HG02798 (cell line): Measurements from ENCODE around the gene STRBP.
"Not testable (repeated sequence)": the region's sequence is repeated elsewhere in the genome, so short reads cannot be mapped to it uniquely, and the experiment has no call there.

Experiments
- ATAC-seq: cut with Tn5 transposase; IDR thresholded peaks from one replicate; pipeline ENCODE4 v1.9.1; 2021; ENCODE audit warnings: mild to moderate bottlenecking; ENCODE audit not compliant: unreplicated experiment, poor library complexity

The STRBP gene

DNA sequence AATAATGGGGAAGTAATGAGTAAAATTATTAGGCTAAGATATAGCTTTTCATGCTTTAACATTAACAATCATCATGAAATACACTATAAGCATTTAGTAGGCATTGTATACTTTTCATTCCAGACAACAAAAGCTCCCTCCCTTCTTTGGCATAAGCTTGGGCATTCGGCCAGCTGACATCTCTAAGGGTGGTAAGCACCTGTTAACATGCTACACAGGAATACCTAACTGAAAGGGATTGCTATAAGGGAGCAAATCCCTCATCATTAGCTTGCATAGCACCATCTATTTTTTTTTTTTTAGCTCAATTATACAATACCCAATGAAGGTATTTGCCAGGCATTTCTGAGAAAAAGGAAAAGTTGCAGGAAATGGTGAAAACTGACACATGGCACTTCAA, 16.6 kb downstream of the STRBP start:
- ATAC-seq: no peak

DNA sequence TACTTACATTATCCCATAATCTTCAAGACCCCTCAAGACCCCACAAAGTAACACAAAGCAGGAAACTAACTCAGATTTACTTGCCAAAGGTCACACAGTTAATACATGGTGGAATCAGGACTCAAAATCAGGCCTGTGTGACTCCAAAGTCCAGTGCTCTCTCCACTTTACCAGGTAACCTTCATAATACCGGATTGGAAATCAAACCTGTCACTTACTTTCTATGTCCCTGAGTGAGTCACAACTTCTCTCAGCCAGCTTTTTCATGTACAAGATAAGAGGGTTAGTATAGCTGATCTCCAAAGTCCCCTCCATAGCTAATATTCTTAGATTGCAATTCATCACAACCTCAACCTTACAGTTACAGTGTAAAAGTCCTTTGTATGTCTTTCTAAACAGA, 17.1 kb downstream of the STRBP start:
- no peak for ATAC-seq

DNA sequence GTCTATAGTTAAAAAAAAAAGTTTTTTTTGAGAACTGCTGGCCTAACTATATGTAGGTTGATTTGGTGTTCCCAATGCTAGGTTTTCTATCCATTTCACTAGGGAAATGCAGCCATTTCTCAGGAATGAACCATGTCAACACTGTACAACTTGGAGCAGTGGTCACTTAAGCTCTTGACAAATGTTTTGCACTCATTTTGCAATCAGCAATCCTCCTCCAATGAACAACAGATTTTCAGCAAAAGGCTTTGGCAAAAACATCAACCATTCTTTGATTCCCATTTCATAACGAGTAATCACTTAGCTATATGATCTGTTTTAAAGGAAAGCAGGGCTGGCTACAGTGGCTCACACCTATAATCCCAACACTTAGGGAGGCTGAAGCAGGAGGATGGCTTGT, 17.9 kb downstream of the STRBP start:
- no peak for ATAC-seq

DNA sequence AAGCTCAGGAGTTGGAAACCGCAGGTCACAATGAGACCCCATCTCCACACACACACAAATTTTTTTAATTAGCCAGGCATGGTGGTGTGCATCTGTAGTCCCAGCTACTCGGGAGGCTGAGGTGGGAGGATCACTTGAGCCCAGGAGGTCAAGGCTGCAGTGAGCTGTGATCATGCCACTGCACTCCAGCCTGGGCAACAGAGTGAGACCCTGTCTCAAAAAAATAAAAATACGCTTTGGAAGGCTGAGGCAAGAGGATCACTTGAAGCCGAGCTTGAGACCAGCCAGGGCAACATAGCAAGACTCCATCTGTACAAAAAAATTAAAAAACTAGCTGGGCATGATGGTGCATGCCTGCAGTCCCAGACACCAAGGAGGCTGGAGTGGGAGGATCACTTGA, 19.2 kb downstream of the STRBP start:
- not testable (repeated sequence) for ATAC-seq

DNA sequence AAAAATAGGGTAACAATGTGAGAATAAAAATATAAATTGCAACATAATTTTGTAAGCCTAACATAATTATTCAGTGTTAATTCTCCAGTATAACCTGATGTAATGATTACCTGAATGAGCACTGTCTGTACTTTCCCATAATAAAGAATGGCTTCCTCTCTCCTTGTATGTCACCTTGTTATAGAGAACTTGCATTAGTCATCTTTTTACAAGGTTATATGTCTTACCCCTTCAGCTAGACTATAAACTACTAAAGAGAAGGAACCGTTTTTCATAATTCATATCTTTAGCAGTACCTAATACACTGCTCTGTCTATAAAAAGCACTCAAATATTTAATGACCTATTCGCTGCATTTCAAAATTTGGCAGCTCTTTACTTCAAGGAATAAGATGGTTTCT, 19.8 kb downstream of the STRBP start:
- ATAC-seq: no peak

DNA sequence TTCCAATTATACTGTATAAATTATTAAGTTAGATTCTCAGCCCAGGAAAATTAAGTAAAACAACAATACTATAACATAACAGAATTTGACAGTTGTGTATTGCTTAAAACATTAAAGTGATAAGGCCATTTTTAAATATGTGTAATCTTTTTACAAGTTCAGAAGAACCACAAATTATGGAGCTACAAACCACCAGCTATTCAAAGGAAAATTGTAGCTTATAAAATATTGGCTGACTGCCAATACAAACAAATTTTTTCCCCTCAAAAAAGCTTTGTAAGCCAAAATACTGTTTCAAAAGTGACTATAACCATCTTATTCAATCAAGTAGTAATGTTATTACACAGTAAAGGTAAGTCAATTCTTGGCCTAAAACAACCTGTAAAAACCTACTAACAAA, 21.9 kb downstream of the STRBP start:
- ATAC-seq: no peak

DNA sequence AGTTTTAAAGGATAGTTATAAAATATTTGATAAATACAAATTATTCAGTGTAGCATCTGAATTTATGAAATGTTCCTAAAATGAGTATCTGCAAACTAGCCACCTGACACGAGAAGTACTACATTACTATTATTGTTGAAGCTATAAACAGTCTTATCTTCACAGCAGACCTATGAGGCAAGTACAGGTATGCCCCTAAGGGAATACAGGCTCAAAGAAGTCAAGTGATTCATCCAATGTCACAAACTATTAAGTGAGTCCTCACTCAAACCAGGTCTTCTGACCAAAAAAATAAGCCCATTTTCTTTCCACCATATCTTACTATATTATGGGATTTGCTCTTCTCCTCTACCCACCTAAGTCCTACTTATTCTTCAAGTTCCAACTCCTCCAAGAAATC, 28.7 kb downstream of the STRBP start:
- ATAC-seq: no peak

DNA sequence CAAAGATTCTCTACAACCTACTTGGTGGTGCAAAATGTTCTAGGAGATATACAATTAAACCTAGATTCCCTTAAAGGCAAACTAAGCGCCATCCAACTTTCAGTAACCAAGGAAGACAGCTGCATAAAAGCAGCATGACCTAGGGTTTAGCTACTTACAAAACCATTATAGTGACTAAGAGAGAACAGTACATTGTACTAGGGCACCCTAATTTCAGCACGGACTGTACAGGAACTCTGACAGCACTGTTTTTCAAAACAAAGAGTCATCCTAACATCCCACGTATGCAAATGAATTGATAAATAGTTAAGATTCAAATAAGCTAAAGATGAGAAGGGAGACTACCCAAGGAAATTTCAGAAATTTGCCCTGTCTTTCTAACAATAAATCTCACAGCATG, 30.0 kb downstream of the STRBP start:
- peak; percentile 37 for ATAC-seq

DNA sequence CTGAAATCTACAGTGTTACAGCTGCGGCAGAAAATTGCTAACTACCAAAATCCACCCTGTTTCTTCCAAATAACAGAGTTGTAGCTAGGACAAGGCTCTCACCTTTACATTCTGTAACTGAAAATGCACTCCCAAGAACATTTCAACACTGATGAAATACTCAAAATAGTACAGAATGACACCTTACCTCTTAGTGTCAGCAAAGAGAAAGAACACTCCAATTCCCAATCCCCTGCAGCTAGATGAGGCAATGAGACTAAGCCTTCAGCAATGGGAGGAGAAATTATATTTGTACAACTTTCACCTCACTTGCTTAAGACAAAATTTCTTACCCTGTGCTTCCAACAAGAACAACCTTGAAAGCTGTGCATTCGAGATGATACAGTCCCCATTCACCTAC, 31.2 kb downstream of the STRBP start:
- no peak for ATAC-seq

DNA sequence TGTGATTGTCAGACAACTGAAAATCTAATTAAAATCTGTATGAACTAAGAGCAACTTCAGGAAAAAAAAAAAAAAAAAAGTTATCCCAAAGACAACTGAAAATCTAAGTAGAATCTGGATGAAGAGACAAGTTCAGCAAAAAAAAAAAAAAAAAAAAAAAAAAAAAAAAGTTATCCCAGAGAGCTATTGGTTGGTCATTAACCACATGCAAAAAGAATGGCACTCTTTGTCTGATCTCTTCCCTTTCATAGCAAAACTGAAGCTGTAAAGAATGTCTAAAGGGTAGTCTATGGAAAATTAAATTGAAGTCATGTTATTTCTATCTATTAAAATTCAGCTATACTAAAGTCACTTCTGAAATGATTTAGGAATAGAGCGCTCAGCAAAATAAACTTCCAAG, 32.9 kb downstream of the STRBP start:
- no peak for ATAC-seq

DNA sequence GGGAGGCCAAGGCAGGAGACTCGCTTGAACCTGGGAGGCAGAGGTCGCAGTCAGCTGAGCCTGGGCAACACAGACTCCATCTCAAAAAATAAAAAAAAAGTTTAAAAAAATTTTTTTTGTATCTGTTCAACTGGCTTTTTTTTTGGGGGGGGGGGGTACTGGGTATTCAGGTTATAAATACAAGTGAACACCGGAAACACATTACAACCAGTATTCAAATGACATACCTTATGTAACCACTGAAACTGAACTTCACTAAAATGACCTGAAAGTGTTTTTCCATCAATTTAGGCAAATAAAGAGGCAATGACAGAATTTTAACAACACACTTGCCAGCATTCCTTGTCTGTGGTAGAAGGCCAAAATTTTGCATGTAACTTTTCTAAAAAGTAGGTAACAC, 33.5 kb downstream of the STRBP start:
- peak; percentile 42 for ATAC-seq

DNA sequence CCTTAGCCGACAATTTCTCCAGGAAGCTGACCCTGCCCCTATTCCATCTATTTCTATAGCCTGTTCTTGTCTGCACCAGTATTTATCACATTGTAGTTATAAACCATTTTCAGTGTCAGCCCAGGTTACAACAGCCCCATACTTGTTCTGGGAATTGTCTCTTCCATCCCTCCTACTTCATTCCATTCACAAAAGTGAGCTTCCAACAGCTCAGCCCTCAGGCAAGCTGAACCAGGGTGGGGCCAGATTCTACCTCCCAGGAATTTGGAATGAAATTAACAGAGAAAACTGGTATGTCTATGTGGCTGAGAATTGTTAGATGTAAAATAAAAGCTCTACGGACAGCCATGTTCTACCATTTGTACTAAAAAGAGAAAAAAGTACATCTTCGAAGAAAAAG, 36.1 kb downstream of the STRBP start:
- no peak for ATAC-seq

DNA sequence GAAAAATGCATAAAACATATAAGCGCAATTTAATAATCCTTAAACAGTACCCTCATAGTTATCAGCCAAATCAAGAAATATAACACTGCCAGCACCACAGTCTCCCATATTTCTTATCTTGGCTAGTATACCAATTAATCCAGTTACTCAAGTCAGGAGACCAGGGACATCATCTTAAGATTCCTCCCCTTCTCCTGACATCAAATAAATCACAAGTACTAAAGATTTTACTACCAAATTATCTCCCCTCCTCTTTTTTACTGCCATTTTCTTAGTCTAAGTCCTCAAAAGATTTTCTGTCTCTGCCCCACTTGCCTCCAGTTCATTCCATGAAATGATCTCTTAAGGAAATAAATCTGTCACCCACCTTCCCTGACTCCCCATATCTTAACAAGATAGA, 37.0 kb downstream of the STRBP start:
- ATAC-seq: no peak

DNA sequence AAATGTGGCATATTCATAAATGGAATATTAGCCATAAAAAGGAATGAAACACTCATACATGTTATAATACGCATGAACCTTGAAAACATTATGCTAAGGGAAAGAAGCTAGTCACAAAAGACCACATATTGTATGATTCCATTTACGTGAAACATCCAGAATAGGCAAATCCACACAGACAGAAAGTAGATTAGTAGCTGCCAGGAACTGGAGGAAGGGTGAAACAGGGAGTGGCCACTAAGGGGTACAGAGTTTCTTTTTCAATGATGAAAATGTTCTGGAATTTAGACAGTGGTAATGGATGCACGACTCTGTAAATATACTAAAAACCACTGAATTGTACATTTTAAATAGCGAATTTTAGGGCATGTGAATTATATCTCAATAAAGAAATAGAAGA, 39.4 kb downstream of the STRBP start:
- ATAC-seq: no peak

DNA sequence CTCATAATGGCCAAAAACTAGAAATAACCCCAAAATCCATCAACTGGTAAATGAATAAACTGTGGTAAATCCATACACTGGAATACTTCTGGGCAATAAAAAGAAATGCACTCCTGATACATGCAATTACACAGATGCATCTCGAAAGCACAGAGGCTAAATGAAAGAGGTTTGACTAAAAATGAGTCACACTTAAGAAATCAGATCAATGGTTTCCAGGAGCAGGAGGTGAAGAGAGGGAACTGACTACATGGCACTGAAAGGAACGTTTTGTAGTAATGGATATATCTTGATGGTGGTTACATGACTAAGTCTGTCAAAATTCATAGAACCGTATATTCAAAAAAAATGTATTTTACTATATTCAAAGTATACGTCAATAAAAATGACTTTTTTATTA, 42.4 kb downstream of the STRBP start:
- ATAC-seq: no peak

DNA sequence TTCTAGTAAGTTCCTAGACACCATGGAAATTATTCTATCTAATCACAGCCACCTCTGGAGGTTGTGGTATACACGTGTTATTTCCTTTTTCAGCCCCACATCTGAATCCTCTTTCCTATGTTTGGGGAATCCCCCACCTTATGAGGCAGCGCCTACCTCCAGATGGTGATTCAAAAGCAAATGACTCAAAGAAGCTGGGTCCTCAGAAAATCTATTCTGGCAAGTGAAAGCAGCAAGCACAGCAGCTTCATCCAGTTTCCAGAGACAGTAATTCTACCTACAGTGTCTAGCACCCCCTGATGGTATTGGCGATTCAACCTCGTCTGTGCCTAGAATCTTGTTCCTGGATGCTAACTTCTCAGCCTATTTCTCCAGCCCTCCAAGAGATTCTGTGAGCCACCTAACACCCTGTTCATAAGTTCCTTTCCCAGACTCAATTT, 43.0 kb downstream of the STRBP start:
- ATAC-seq: peak; percentile 93

DNA sequence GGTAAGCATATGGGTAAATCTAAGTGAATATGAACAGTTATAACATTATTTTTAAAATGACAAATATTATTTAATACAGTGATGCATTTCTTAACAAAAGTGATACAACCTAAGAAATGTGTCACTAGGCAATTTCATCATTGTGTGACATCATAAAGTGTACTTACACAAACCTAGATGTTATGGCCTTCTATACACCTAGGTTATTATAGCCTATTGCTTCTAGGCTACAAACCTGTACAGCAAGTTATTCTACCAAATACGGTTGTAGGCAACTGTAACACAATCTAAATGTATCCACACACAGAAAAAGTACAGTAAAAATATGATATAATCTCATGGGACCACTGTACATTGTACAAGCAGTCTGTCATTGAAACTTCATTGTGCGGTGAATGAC, 48.3 kb downstream of the STRBP start:
- no peak for ATAC-seq

DNA sequence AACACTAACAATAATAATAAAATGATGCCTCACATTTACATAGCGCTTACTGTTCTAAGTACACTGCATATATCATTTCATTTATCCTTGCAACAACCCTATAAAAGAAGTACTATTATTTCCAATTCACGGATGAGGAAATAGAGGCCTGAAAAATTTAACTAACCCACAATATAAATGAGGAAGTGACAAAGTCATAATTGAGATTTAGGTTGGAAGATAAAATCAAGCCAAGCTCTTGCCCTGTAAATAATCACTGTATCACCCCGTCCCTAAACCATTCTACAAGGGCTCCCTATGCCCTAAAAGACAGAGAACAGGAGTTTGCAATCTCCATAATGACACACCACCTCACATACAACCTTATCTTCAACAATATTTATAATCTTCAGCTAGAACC, 49.6 kb downstream of the STRBP start:
- ATAC-seq: no peak

DNA sequence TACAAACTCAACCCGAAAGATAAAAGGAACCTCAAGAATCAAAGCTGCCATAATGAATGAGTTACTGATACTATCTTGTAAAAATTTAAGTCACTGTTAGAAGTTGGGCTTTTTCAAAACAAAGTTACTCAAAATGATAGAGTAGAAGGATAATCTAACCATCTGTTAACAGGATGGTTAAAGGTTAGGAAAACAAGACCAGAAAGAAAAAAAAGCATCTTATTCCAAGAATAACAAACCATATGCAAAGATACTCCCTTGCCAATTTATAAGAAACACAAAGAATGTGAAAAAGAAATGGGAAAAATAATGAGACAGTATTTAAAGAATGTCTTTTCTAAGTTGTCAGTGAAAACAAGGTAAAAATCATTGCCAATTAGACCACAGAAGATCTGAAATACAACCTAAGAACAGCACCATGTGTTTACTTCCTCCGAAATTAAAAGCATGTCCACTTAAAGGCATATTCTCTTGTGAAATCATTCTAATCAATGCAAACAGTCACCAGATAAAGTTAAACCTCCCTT, 51.2 kb downstream of the STRBP start:
- no peak for ATAC-seq

DNA sequence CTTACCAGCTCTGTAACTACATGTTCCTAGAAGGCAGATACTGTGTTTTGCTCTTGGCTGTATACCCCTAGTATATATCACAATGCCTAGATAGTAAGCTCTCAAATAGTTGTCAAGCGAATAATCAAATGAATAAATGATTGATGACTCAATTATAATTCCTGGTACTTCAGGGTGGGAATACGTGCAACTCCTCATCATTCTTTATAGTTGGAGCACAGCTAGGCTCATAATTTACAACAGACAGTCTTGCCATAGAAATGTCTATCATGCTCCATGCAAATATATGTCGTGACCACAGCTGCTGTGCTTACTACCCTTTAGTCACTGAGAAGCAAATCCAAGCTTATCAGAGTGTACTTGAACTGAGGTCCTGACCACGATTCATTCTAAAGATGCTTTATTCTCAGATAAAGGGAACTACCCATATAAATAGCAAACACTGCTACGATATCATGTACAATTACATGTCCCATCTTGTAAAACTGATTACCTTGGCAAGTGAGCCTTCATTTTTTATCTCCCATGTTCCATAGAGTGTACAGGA, 52.1 kb downstream of the STRBP start:
- ATAC-seq: no peak

DNA sequence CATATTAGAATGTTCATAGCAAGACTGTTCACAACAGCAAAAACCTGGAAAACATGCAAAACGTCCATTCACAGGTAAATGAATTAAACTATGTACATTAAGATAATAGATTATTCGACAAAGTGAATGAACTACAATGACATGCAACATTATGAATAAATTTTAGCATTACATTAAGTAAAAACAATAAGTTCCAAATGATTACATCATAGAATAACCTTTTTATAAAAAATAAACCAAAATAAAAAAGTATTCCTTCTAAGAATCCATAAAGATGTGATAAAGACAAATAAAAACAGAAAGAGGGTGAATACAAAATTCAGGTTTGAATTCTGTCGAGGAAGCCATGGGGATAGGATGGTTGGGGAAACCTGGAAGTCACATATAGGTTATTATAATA, 57.3 kb downstream of the STRBP start:
- no peak for ATAC-seq

DNA sequence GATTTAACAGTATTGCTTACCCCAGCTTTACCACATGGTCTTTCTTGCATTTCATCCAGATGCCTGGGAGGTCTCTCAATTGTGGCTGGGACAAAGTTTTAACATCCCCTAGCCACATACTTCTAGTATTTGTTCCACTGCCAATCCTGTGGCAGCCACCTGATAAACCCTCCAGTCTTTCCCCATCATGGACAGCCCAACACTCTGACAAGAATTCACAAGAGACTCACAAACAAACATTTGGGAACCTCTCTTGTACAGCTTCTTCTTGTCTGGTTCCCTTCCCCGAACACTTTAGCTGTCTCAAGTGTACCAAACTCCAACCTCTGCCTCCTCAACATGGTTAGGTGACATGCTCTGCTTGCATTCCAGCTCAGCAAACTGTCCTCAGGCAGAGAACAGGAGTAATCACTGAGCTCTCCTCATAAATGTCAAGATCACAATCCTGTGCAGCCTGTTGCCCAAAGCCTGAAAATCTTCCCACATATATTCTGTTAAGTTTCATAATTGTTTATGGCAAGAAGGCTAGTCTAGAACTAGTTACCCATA, 59.7 kb downstream of the STRBP start:
- no peak for ATAC-seq

DNA sequence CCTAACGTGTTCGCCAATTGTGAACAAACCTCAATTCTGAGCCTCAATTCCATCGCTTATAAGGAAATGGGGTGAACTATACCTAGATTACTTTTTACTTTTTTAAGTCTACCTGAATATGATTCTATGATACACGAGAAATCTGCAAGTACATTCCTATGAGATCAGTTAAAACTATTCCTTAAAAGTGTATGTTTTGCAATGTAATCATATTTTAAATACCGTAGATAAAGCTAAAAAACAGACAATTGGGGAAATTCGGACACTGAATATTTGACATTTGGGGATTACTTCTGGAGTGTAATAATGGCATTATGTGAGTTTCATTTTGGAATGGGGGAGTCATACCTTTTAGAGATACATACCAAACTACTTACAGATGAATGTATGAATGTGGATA, 62.3 kb downstream of the STRBP start:
- ATAC-seq: no peak
